Natural killer cell (primary cell): ENCODE results near the gene MAP3K9. TPM values are rescaled to one million over a fixed set of nuclear protein-coding genes. Genes with fewer than 3 reads are reported as not detected.

ENCODE experiments used
- ATAC-seq, 3 donors: fragments of 150-1000 bp in 2 of 3; fragments of 200-7000 bp in 1 of 3; cut with Tn5 transposase; 1 replicate in 1 of 3; 2 replicates in 2 of 3; pipeline ENCODE4 v1.10.0; 2021; ENCODE audit warnings: mild to moderate bottlenecking in 2 of 3, moderate library complexity in 2 of 3
- DNase-seq, 2 donors: peaks; one replicate each; pipeline versions ENCODE4 v3.0.0 to v3.0.0-alpha.2; 2013 to 2021; ENCODE audit warnings: mixed read lengths in 1 of 2
- H3K27ac ChIP-seq: one replicate; pipeline ENCODE4 v1.5.1; 2013; ENCODE audit warnings: mild to moderate bottlenecking, low read length
- H3K27me3 ChIP-seq: one replicate; pipeline ENCODE4 v1.6.1; 2013; ENCODE audit warnings: low read length; ENCODE audit not compliant: control insufficient read depth, insufficient read depth
- H3K36me3 ChIP-seq: one replicate; pipeline ENCODE4 v1.6.1; 2013; ENCODE audit warnings: low read length; ENCODE audit not compliant: control insufficient read depth, insufficient read depth
- H3K4me1 ChIP-seq: one replicate; pipeline ENCODE4 v1.6.1; 2013; ENCODE audit warnings: low read length; ENCODE audit not compliant: control insufficient read depth, insufficient read depth
- H3K4me3 ChIP-seq: one replicate; pipeline ENCODE4 v1.5.1; 2013; ENCODE audit warnings: low read length
- H3K9me3 ChIP-seq: one replicate; pipeline ENCODE4 v1.6.1; 2013; ENCODE audit warnings: low read length; ENCODE audit not compliant: control insufficient read depth, insufficient read depth
- H3K27ac Mint-ChIP-seq, 2 donors: one replicate each; pipeline ENCODE4 v1.8.0; 2022; ENCODE audit warnings: mild to moderate bottlenecking in 2 of 2, mixed read lengths in 2 of 2, moderate library complexity in 1 of 2
- H3K27me3 Mint-ChIP-seq, 2 donors: one replicate each; pipeline ENCODE4 v1.8.0; 2022; ENCODE audit warnings: low read depth in 2 of 2, mixed read lengths in 2 of 2
- H3K36me3 Mint-ChIP-seq: one replicate; pipeline ENCODE4 v1.8.0; 2022; ENCODE audit warnings: mixed read lengths
- H3K4me1 Mint-ChIP-seq, 2 donors: one replicate each; pipeline ENCODE4 v1.8.0; 2022; ENCODE audit warnings: mixed read lengths in 2 of 2
- H3K4me3 Mint-ChIP-seq: one replicate; pipeline ENCODE4 v1.8.0; 2022; ENCODE audit warnings: mild to moderate bottlenecking, moderate library complexity, mixed read lengths
- H3K9me3 Mint-ChIP-seq, 2 donors: one replicate each; pipeline ENCODE4 v1.8.0; 2022; ENCODE audit warnings: mixed read lengths in 2 of 2
- WGBS: methylation state at CpG from one replicate; pipeline ENCODE4 v1.1.7; 2013; ENCODE audit warnings: missing lambda C conversion rate; ENCODE audit not compliant: insufficient coverage; 5-methylcytosine and 5-hydroxymethylcytosine counted together
- intact Hi-C: fragments of 100-400 bp; cut with micrococcal nuclease; formaldehyde crosslinking; loops from one replicate; pipeline ENCODE4 v1.14.2; 2022
- total RNA-seq, 4 donors: library from RNA; stranded (reverse); fragments of 120-200 nt in 1 of 4; gene quantifications; one replicate each; pipeline versions ENCODE4 v1.2.3 to v1.2.4, GENCODE V29; 2013 to 2022
- TF ChIP-seq, protein P1 (sequence below): fragments of 200-600 bp; IDR thresholded peaks from one replicate; pipeline ENCODE4 v1.8.0; 2022; ENCODE audit warnings: antibody characterized with exemption

The MAP3K9 gene
- total RNA-seq, 3 donors from 2014 or later (not counting 1 experiment from before 2014, with no cell fraction given): 3.6 to 7.9 (median 3.8) TPM

DNA sequence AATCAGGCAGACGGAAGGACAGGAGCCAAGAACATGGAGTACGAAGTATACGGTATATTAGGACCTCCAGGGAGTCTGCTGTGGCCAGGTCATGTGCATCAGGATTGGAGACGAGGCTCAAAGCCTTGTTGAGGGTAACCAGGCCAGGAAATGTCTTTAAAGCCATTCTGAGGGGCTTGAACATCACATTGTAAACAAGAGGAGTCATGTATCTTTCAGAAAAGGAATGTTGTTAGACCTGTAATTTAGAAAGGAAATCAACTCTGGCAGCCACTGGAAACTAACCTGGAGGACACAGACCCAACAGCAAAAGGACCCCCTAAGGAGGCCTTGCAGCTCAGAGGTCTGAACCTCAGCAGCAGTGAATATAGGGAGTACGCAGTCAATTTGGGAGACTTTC lies 7.5 kb downstream of the MAP3K9 start:
- intact Hi-C loops: no loop called here

GRCh38 chr14:70796551-70796950 lies 12.8 kb downstream of the MAP3K9 start:
- Mint-ChIP-seq H3K27me3 (peaks cover under 1 to 12% of the 10 kb centered on the region in 2 donors), H3K27ac (no peak overlapping the region), H3K36me3 (no peaks in the 10 kb centered on the region), H3K9me3 (no peaks in the 10 kb centered on the region), H3K4me1 (no peaks in the 10 kb centered on the region), H3K4me3 (no peak overlapping the region)
- TF ChIP-seq, protein P1, sequence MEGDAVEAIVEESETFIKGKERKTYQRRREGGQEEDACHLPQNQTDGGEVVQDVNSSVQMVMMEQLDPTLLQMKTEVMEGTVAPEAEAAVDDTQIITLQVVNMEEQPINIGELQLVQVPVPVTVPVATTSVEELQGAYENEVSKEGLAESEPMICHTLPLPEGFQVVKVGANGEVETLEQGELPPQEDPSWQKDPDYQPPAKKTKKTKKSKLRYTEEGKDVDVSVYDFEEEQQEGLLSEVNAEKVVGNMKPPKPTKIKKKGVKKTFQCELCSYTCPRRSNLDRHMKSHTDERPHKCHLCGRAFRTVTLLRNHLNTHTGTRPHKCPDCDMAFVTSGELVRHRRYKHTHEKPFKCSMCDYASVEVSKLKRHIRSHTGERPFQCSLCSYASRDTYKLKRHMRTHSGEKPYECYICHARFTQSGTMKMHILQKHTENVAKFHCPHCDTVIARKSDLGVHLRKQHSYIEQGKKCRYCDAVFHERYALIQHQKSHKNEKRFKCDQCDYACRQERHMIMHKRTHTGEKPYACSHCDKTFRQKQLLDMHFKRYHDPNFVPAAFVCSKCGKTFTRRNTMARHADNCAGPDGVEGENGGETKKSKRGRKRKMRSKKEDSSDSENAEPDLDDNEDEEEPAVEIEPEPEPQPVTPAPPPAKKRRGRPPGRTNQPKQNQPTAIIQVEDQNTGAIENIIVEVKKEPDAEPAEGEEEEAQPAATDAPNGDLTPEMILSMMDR: no peak
- no peaks in the 10 kb centered on the region for H3K9me3 ChIP-seq
- no peak for ATAC-seq
- intact Hi-C loops: no loop called here
- no peaks in the 10 kb centered on the region for H3K27me3 ChIP-seq
- H3K36me3 ChIP-seq: no peaks in the 10 kb centered on the region
- WGBS: 98% methylated on average over 8 of the region's 8 CpGs
- H3K4me1 ChIP-seq: no peaks in the 10 kb centered on the region
- no peak overlapping the region for H3K4me3 ChIP-seq
- no peak for DNase-seq
- H3K27ac ChIP-seq: no peak overlapping the region

More for the DNA sequence above, 7.5 kb downstream of the MAP3K9 start:
- no peaks in the 10 kb centered on the region for H3K4me1 ChIP-seq
- H3K27me3 ChIP-seq: no peaks in the 10 kb centered on the region
- Mint-ChIP-seq H3K4me1 (peaks cover 2% of the 10 kb centered on the region in 2 donors), H3K27me3 (peaks cover 13 to 37% of the 10 kb centered on the region in 2 donors), H3K36me3 (no peaks in the 10 kb centered on the region), H3K9me3 (no peaks in the 10 kb centered on the region), H3K27ac (no peak overlapping the region), H3K4me3 (no peak overlapping the region)
- TF ChIP-seq, protein P1: no peak
- no peak for ATAC-seq
- no peak overlapping the region for H3K4me3 ChIP-seq
- WGBS: 94% methylated on average over 5 of the region's 5 CpGs
- no peaks in the 10 kb centered on the region for H3K9me3 ChIP-seq
- no peak overlapping the region for H3K27ac ChIP-seq
- no peak for DNase-seq
- H3K36me3 ChIP-seq: no peaks in the 10 kb centered on the region

GRCh38 chr14:70794294-70794693 lies 15.0 kb downstream of the MAP3K9 start:
- TF ChIP-seq, protein P1: no peak
- H3K9me3 Mint-ChIP-seq: no peaks in the 10 kb centered on the region
- no peaks in the 10 kb centered on the region for H3K4me1 Mint-ChIP-seq
- Histone ChIP-seq H3K27me3 (no peaks in the 10 kb centered on the region), H3K36me3 (no peaks in the 10 kb centered on the region), H3K9me3 (no peaks in the 10 kb centered on the region), H3K4me3 (no peak overlapping the region), H3K27ac (no peak overlapping the region), H3K4me1 (no peaks in the 10 kb centered on the region)
- no peak for ATAC-seq
- intact Hi-C loops: no loop called here
- H3K36me3 Mint-ChIP-seq: no peaks in the 10 kb centered on the region
- WGBS: 83% methylated on average over 3 of the region's 3 CpGs
- no peak overlapping the region for H3K27ac Mint-ChIP-seq
- DNase-seq: no peak
- no peak overlapping the region for H3K4me3 Mint-ChIP-seq
- H3K27me3 Mint-ChIP-seq: no peaks in the 10 kb centered on the region

GRCh38 chr14:70793637-70794036 lies 15.7 kb downstream of the MAP3K9 start:
- H3K4me1 ChIP-seq: no peaks in the 10 kb centered on the region
- H3K9me3 Mint-ChIP-seq: no peaks in the 10 kb centered on the region
- no peak overlapping the region for H3K4me3 ChIP-seq
- DNase-seq: no peak
- H3K27me3 ChIP-seq: no peaks in the 10 kb centered on the region
- H3K4me1 Mint-ChIP-seq: no peaks in the 10 kb centered on the region
- H3K27ac Mint-ChIP-seq: no peak overlapping the region
- H3K36me3 Mint-ChIP-seq: no peaks in the 10 kb centered on the region
- intact Hi-C loops: no loop called here
- no peak for ATAC-seq
- H3K27ac ChIP-seq: no peak overlapping the region
- WGBS: 98% methylated on average over 3 of the region's 3 CpGs
- TF ChIP-seq, protein P1: no peak
- H3K4me3 Mint-ChIP-seq: no peak overlapping the region
- no peaks in the 10 kb centered on the region for H3K36me3 ChIP-seq
- no peaks in the 10 kb centered on the region for H3K27me3 Mint-ChIP-seq
- no peaks in the 10 kb centered on the region for H3K9me3 ChIP-seq
